ENCODE measurements around the gene DGKG.

DGKG gene

DNA sequence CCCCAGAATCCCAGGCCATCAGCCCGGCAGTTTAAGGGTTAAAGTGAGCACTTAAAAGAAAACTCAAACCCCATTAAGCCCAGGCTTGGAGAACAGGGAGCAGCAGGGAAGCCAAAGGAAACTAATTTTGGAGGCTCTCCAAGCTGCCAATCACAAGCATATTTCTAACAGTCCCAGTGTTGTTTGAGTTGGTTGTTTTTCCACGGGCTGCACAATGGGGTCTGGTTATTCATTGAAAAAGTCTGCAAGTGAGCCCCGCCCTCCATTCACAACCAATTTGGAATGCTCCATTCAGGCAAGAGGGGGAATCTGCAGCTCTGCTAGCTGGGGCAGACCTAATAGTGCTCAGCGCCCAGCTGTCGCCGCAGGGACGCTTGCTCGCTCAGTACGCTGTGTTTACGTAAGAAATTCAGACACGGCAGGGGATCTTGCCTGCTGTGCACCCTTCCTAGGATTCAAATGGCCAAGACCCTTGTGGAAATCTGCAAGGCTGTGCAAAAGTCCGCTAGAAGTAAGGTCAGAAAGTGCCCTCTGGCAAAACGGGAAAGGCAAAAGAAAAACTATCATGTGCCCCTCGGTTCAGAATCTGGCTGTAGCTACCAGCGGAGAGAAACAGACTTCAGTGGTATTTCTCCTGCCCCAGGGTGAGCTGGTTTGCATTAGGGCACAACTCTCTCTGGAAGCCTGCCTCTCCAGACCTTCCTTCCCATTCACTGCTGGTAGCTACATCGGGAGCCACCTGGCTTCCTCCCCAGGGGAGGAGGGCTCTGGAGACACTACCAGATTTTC is 264.2 kb downstream of the DGKG start:
- H3K18ac ChIP-seq (ENCODE audit: low read length), result no peak overlapping the region
- peak in 1 of 2 donors; percentile 26 for DNase-seq
- no peak overlapping the region for H2BK120ac ChIP-seq (ENCODE audit: insufficient read depth, low read length, poor library complexity)
- peak overlapping the region; percentile 47 for H3K4me3 ChIP-seq (ENCODE audit: low read depth, low read length)
- H3K27me3 ChIP-seq (ENCODE audit: insufficient read depth, low read length), result no peaks in the 10 kb centered on the region
- H2BK5ac ChIP-seq (ENCODE audit: low read depth, low read length, poor library complexity), result no peak overlapping the region
- no peak overlapping the region for H4K12ac ChIP-seq (ENCODE audit: low read depth, low read length)
- no peak overlapping the region for H4K8ac ChIP-seq (ENCODE audit: low read depth, low read length)
- H3K79me1 ChIP-seq (ENCODE audit: low read length), result no peaks in the 10 kb centered on the region
- no peak overlapping the region for H3K4ac ChIP-seq (ENCODE audit: low read depth, low read length)
- no peak overlapping the region for H3K14ac ChIP-seq (ENCODE audit: low read length)
- no peak overlapping the region for H2AK5ac ChIP-seq (ENCODE audit: low read length)
- H3K27ac ChIP-seq (ENCODE audit: low read depth, low read length), result no peak overlapping the region
- H3K4me1 ChIP-seq (ENCODE audit: control insufficient read depth in 1 of 2, insufficient read depth in 2 of 2, low read length in 2 of 2), result peaks cover 11 to 13% of the 10 kb centered on the region in 2 experiments
- no peaks in the 10 kb centered on the region for H3K9me3 ChIP-seq (ENCODE audit: insufficient read depth, low read depth, low read length)
- peak overlapping the region; percentile 47 for H2AFZ ChIP-seq (ENCODE audit: insufficient read depth, low read length, poor library complexity)
- peak overlapping the region; percentile 92 for H3K4me2 ChIP-seq (ENCODE audit: low read length)
- no CpG with 5 or more reads among the region's 16 CpGs for WGBS (ENCODE audit: extremely low coverage, insufficient coverage, insufficient read length)
- H3K79me2 ChIP-seq (ENCODE audit: control insufficient read depth, insufficient read depth, low read length, poor library complexity), result no peaks in the 10 kb centered on the region
- H3K9ac ChIP-seq (ENCODE audit: low read length), result no peak overlapping the region
- no peak overlapping the region for H3K23ac ChIP-seq (ENCODE audit: low read length)
- H2BK12ac ChIP-seq (ENCODE audit: low read length), result no peak overlapping the region
- H3K36me3 ChIP-seq (ENCODE audit: control insufficient read depth in 1 of 2, insufficient read depth in 2 of 2, low read length in 2 of 2), result no peaks in the 10 kb centered on the region
- H4K91ac ChIP-seq (ENCODE audit: low read depth, low read length), result no peak overlapping the region

DNA sequence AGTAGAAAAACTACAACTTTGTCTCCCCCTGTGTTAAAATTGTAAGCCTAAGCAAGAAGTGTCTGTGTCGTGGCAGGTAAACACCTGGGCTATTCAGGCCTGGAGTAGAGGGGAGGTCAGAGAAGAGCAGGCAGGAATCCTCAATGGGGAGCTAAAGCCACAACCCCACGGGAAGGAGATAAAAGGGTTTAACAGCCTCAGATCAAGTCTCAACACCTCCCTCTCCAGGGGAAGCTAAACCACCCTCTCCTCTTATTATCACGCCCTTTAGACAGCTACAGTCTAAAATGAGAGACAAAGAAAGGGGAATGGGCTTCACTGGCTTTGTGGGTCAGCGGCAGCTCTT is 264.7 kb downstream of the DGKG start:
- H3K23ac ChIP-seq (ENCODE audit: low read length), result peak overlapping the region; percentile 67

More for the DNA sequence above, 264.7 kb downstream of the DGKG start:
- Histone ChIP-seq H3K4ac (ENCODE audit: low read depth, low read length) (no peak overlapping the region), H3K79me2 (ENCODE audit: control insufficient read depth, insufficient read depth, low read length, poor library complexity) (no peaks in the 10 kb centered on the region), H3K4me1 (ENCODE audit: control insufficient read depth in 1 of 2, insufficient read depth in 2 of 2, low read length in 2 of 2) (peaks cover 11 to 13% of the 10 kb centered on the region in 2 experiments), H4K8ac (ENCODE audit: low read depth, low read length) (no peak overlapping the region), H3K79me1 (ENCODE audit: low read length) (no peaks in the 10 kb centered on the region), H3K9me3 (ENCODE audit: insufficient read depth, low read depth, low read length) (no peaks in the 10 kb centered on the region), H4K91ac (ENCODE audit: low read depth, low read length) (no peak overlapping the region), H2BK5ac (ENCODE audit: low read depth, low read length, poor library complexity) (no peak overlapping the region), H2AK5ac (ENCODE audit: low read length) (no peak overlapping the region), H2BK12ac (ENCODE audit: low read length) (no peak overlapping the region), H3K36me3 (ENCODE audit: control insufficient read depth in 1 of 2, insufficient read depth in 2 of 2, low read length in 2 of 2) (no peaks in the 10 kb centered on the region), H4K12ac (ENCODE audit: low read depth, low read length) (no peak overlapping the region), H3K9ac (ENCODE audit: low read length) (peak overlapping the region; percentile 27), H3K4me2 (ENCODE audit: low read length) (peak overlapping the region; percentile 92), H2AFZ (ENCODE audit: insufficient read depth, low read length, poor library complexity) (no peak overlapping the region), H3K27me3 (ENCODE audit: insufficient read depth, low read length) (no peaks in the 10 kb centered on the region), H3K14ac (ENCODE audit: low read length) (no peak overlapping the region), H3K27ac (ENCODE audit: low read depth, low read length) (no peak overlapping the region), H2BK120ac (ENCODE audit: insufficient read depth, low read length, poor library complexity) (no peak overlapping the region), H3K4me3 (ENCODE audit: low read depth, low read length) (no peak overlapping the region), H3K18ac (ENCODE audit: low read length) (no peak overlapping the region)
- no CpG with 5 or more reads among the region's 4 CpGs for WGBS (ENCODE audit: extremely low coverage, insufficient coverage, insufficient read length)
- no peak for DNase-seq
